ENCODE measurements around the gene CHST10. TPM values are rescaled to one million over a fixed set of nuclear protein-coding genes. Genes with fewer than 3 reads are reported as not detected.

The CHST10 gene
- total and polyA plus RNA-seq, 5 donors from 2014 or later = 0.20 to 0.81 (median 0.75) TPM; not detected in 2

GRCh38 chr2:100397976-100398375, 19.5 kb downstream of the CHST10 start:
- no peaks in the 10 kb centered on the region for H3K27me3 Mint-ChIP-seq
- Histone ChIP-seq H3K4me3 (ENCODE audit: low read depth, low read length) (no peak overlapping the region), H3K9me3 (ENCODE audit: control insufficient read depth in 2 of 2, low read length in 2 of 2) (no peaks in the 10 kb centered on the region), H3K27ac (ENCODE audit: insufficient read depth, low read length, poor library complexity, severe bottlenecking) (no peak overlapping the region), H3K27me3 (ENCODE audit: control insufficient read depth, insufficient read depth, low read length) (no peaks in the 10 kb centered on the region), H3K36me3 (ENCODE audit: control insufficient read depth, insufficient read depth, low read length) (no peaks in the 10 kb centered on the region), H3K4me1 (ENCODE audit: control insufficient read depth, insufficient read depth, low read length, poor library complexity, severe bottlenecking) (no peaks in the 10 kb centered on the region)
- no peaks in the 10 kb centered on the region for H3K9me3 Mint-ChIP-seq
- no peak overlapping the region for H3K4me3 Mint-ChIP-seq
- H3K27ac Mint-ChIP-seq = no peak overlapping the region
- ATAC-seq (ENCODE audit: low read depth in 2 of 2) (no peak), DNase-seq (no peak)
- no peaks in the 10 kb centered on the region for H3K4me1 Mint-ChIP-seq
- H3K36me3 Mint-ChIP-seq = no peaks in the 10 kb centered on the region

DNA sequence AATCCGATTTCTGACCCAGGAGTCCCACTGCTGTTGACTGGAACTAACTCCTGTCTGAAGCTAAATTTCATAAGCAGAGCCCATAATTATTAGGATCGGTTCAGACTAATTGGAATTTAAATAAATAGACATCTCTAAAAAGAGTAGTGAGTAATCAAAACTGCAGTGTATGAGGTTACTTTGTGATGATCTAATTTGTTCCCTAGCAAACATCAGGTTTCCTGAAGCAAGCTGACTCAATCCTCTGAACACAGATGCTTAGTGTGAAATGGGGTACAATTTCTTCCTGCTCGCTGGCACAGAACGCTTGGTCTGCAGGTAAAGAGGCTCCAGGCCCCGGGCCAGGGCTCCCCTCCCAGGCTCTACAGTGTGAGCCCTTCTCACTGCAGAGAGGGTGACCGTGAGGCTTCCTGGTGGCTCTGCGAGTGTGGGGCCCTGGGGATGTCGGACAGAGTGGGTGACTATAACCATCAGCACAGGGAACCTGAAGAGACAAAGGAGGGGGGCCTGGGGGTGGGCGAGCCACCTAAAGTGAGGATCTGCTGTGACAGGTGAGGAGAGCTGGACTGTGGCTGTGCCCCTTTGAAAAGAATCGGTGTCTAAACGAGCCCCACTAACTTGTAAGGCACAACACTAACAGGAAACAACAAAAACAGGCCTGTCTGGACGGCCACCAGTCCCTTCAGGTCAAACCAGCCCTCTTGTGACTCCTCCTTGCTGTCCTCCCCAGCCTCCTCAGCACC, 20.2 kb downstream of the CHST10 start:
- H3K4me1 ChIP-seq (ENCODE audit: control insufficient read depth, insufficient read depth, low read length, poor library complexity, severe bottlenecking) = no peaks in the 10 kb centered on the region
- no peaks in the 10 kb centered on the region for H3K27me3 Mint-ChIP-seq
- H3K27me3 ChIP-seq (ENCODE audit: control insufficient read depth, insufficient read depth, low read length) = no peaks in the 10 kb centered on the region
- ATAC-seq (ENCODE audit: low read depth in 2 of 2) = no peak
- H3K9me3 Mint-ChIP-seq = no peaks in the 10 kb centered on the region
- H3K27ac Mint-ChIP-seq = no peak overlapping the region
- H3K4me3 ChIP-seq (ENCODE audit: low read depth, low read length) = no peak overlapping the region
- H3K36me3 ChIP-seq (ENCODE audit: control insufficient read depth, insufficient read depth, low read length) = no peaks in the 10 kb centered on the region
- DNase-seq = no peak
- no peaks in the 10 kb centered on the region for H3K9me3 ChIP-seq (ENCODE audit: control insufficient read depth in 2 of 2, low read length in 2 of 2)
- no peak overlapping the region for H3K27ac ChIP-seq (ENCODE audit: insufficient read depth, low read length, poor library complexity, severe bottlenecking)
- H3K4me1 Mint-ChIP-seq = no peaks in the 10 kb centered on the region
- H3K4me3 Mint-ChIP-seq = no peak overlapping the region
- no peaks in the 10 kb centered on the region for H3K36me3 Mint-ChIP-seq

DNA sequence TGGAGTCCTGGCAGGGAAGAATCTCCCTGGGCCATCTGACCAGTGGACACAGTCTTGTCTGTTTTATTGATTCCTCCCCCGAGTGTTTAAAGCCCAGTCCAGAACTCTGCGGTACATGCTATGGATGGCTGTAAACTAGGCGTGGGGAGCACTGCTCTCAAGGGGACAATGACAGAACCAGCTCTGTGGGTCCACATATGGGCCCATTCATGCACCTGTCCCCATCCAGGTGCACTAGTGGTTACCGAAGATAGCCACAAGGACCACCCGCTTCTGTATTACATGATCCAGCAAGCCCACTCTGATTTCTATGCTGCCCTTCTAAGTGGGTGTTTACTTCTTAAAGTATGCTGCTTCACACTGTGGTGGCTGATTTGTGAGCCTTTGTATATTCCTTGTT, 21.0 kb downstream of the CHST10 start:
- H3K4me1 ChIP-seq (ENCODE audit: control insufficient read depth, insufficient read depth, low read length, poor library complexity, severe bottlenecking) = no peaks in the 10 kb centered on the region
- H3K27ac ChIP-seq (ENCODE audit: insufficient read depth, low read length, poor library complexity, severe bottlenecking) = no peak overlapping the region
- H3K27me3 Mint-ChIP-seq = peaks cover under 1% of the 10 kb centered on the region
- H3K4me1 Mint-ChIP-seq = no peaks in the 10 kb centered on the region
- no peaks in the 10 kb centered on the region for H3K9me3 Mint-ChIP-seq
- no peaks in the 10 kb centered on the region for H3K27me3 ChIP-seq (ENCODE audit: control insufficient read depth, insufficient read depth, low read length)
- H3K36me3 ChIP-seq (ENCODE audit: control insufficient read depth, insufficient read depth, low read length) = no peaks in the 10 kb centered on the region
- no peak for ATAC-seq (ENCODE audit: low read depth in 2 of 2)
- H3K27ac Mint-ChIP-seq = peak overlapping the region in 1 of 3 donors; percentile 7
- no peak for DNase-seq
- no peaks in the 10 kb centered on the region for H3K36me3 Mint-ChIP-seq
- no peak overlapping the region for H3K4me3 ChIP-seq (ENCODE audit: low read depth, low read length)
- no peak overlapping the region for H3K4me3 Mint-ChIP-seq
- no peaks in the 10 kb centered on the region for H3K9me3 ChIP-seq (ENCODE audit: control insufficient read depth in 2 of 2, low read length in 2 of 2)

DNA sequence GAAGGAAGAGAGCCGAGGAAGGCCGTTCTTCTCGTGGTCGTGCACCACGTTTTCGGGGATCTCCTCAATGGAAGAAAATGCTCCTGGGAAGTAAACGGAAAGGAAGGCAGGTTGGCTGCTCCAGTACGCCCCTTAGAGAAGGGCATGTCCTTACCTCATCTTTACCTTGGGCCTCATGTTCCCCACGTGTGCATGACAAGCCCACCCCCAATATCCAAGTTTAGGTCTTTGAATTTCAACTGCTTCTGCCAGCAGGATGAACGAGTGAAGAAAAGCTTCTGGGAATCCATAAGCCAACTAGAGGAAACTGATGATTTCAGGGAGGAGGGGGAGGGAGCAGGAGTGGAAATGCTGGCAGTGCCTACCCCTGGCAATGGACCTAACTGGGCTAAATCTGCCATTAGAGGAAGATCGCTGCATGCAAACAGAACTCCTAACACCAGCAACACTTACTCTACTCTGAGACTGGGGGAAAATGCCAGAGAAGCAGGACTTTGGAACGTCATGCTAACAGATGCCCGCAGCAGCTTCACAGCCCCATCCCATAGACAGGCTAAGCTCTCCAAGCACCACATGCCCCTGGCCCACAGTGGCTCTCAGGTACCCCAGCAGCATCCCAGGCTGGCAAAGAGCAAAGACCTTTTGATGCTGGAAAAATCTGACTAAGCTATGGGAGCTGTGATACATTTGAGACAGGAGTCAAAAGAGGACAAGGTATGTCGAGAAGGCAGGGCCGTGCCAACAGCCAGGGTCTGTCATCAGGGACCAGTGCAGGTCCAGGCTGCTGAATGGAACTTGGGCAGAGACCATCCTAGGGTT, 21.7 kb downstream of the CHST10 start:
- H3K27me3 ChIP-seq (ENCODE audit: control insufficient read depth, insufficient read depth, low read length) = no peaks in the 10 kb centered on the region
- ATAC-seq (ENCODE audit: low read depth in 2 of 2) (no peak), DNase-seq (no peak)
- Mint-ChIP-seq H3K9me3 (no peaks in the 10 kb centered on the region), H3K4me3 (no peak overlapping the region), H3K4me1 (no peaks in the 10 kb centered on the region), H3K36me3 (no peaks in the 10 kb centered on the region), H3K27ac (no peak overlapping the region), H3K27me3 (peaks cover 4% of the 10 kb centered on the region)
- no peak overlapping the region for H3K4me3 ChIP-seq (ENCODE audit: low read depth, low read length)
- no peak overlapping the region for H3K27ac ChIP-seq (ENCODE audit: insufficient read depth, low read length, poor library complexity, severe bottlenecking)
- H3K4me1 ChIP-seq (ENCODE audit: control insufficient read depth, insufficient read depth, low read length, poor library complexity, severe bottlenecking) = no peaks in the 10 kb centered on the region
- H3K36me3 ChIP-seq (ENCODE audit: control insufficient read depth, insufficient read depth, low read length) = no peaks in the 10 kb centered on the region
- no peaks in the 10 kb centered on the region for H3K9me3 ChIP-seq (ENCODE audit: control insufficient read depth in 2 of 2, low read length in 2 of 2)

DNA sequence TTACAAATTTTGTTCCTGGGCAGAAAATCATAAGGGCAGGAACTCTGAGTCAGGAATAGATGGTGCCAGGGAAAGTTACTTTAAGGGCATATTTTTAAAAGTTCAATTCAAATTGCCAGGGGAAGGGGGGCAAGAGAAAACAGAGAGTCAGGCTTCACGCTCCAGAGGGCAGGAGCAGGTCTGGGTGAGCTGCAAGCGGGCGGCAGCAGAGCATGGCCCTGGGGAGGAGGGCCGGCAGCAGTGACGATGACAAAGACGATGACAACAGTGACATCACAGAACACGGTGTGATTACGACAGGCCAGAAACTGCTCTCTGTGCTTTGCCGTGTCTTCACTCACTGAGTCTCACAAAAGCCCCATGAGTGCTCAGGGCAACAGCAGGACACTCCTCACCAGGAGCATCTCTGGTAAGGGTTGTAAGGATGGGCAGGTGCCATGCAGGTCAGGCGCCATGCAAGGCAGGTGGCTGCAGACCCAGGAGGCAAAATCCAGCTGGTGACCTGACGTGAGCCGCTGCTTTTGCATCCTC, 23.3 kb downstream of the CHST10 start:
- no peaks in the 10 kb centered on the region for H3K9me3 Mint-ChIP-seq
- H3K4me3 Mint-ChIP-seq = no peak overlapping the region
- H3K27me3 Mint-ChIP-seq = peaks cover 4% of the 10 kb centered on the region
- Histone ChIP-seq H3K9me3 (ENCODE audit: control insufficient read depth in 2 of 2, low read length in 2 of 2) (no peaks in the 10 kb centered on the region), H3K4me1 (ENCODE audit: control insufficient read depth, insufficient read depth, low read length, poor library complexity, severe bottlenecking) (no peaks in the 10 kb centered on the region), H3K4me3 (ENCODE audit: low read depth, low read length) (no peak overlapping the region), H3K36me3 (ENCODE audit: control insufficient read depth, insufficient read depth, low read length) (no peaks in the 10 kb centered on the region), H3K27ac (ENCODE audit: insufficient read depth, low read length, poor library complexity, severe bottlenecking) (no peak overlapping the region), H3K27me3 (ENCODE audit: control insufficient read depth, insufficient read depth, low read length) (no peaks in the 10 kb centered on the region)
- H3K27ac Mint-ChIP-seq = peak overlapping the region in 1 of 3 donors; percentile 62
- no peaks in the 10 kb centered on the region for H3K36me3 Mint-ChIP-seq
- peak; percentile 21 to 31 for ATAC-seq (ENCODE audit: low read depth in 2 of 2)
- H3K4me1 Mint-ChIP-seq = no peaks in the 10 kb centered on the region
- DNase-seq = no peak

GRCh38 chr2:100393362-100393761, 24.1 kb downstream of the CHST10 start:
- Histone ChIP-seq H3K36me3 (ENCODE audit: control insufficient read depth, insufficient read depth, low read length) (no peaks in the 10 kb centered on the region), H3K4me3 (ENCODE audit: low read depth, low read length) (no peak overlapping the region), H3K27me3 (ENCODE audit: control insufficient read depth, insufficient read depth, low read length) (no peaks in the 10 kb centered on the region), H3K27ac (ENCODE audit: insufficient read depth, low read length, poor library complexity, severe bottlenecking) (no peak overlapping the region), H3K4me1 (ENCODE audit: control insufficient read depth, insufficient read depth, low read length, poor library complexity, severe bottlenecking) (no peaks in the 10 kb centered on the region), H3K9me3 (ENCODE audit: control insufficient read depth in 2 of 2, low read length in 2 of 2) (no peaks in the 10 kb centered on the region)
- Mint-ChIP-seq H3K4me3 (no peak overlapping the region), H3K4me1 (no peaks in the 10 kb centered on the region), H3K9me3 (no peaks in the 10 kb centered on the region), H3K27ac (no peak overlapping the region), H3K36me3 (no peaks in the 10 kb centered on the region), H3K27me3 (peaks cover 4% of the 10 kb centered on the region)
- DNase-seq (no peak), ATAC-seq (ENCODE audit: low read depth in 2 of 2) (no peak)

DNA sequence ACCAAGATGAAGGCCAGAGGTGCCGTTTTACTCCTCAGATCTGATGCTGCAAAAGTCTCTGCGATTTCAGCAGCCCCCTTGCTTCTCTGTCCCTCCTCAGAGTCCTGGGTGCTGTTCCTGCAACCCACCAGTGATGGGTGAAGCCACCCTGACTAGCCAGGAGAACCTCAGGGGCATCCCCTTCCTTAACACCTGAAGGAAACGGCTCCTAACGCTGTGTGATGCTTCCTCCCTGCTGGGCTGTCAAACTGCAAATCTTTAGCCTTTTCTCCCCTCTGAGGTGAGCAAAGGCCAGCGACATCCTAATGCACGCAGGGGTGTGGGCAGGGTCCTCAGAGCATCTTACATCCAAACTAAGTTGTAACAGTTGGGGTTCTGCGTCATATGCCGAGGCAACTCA, 24.8 kb downstream of the CHST10 start:
- no peak for ATAC-seq (ENCODE audit: low read depth in 2 of 2)

More for the DNA sequence above, 24.8 kb downstream of the CHST10 start:
- H3K9me3 Mint-ChIP-seq = no peaks in the 10 kb centered on the region
- H3K9me3 ChIP-seq (ENCODE audit: control insufficient read depth in 2 of 2, low read length in 2 of 2) = no peaks in the 10 kb centered on the region
- H3K27me3 ChIP-seq (ENCODE audit: control insufficient read depth, insufficient read depth, low read length) = no peaks in the 10 kb centered on the region
- no peaks in the 10 kb centered on the region for H3K4me1 Mint-ChIP-seq
- no peak overlapping the region for H3K27ac Mint-ChIP-seq
- H3K27me3 Mint-ChIP-seq = peaks cover 4% of the 10 kb centered on the region
- H3K27ac ChIP-seq (ENCODE audit: insufficient read depth, low read length, poor library complexity, severe bottlenecking) = no peak overlapping the region
- no peaks in the 10 kb centered on the region for H3K4me1 ChIP-seq (ENCODE audit: control insufficient read depth, insufficient read depth, low read length, poor library complexity, severe bottlenecking)
- H3K4me3 Mint-ChIP-seq = no peak overlapping the region
- DNase-seq = no peak
- no peaks in the 10 kb centered on the region for H3K36me3 Mint-ChIP-seq
- H3K36me3 ChIP-seq (ENCODE audit: control insufficient read depth, insufficient read depth, low read length) = no peaks in the 10 kb centered on the region
- H3K4me3 ChIP-seq (ENCODE audit: low read depth, low read length) = no peak overlapping the region

All from CD4-positive, CD25-positive, alpha-beta regulatory T cell (primary cell).